Measurements from ENCODE around the gene PSTK. TPM values are rescaled to one million over a fixed set of nuclear protein-coding genes. Genes with fewer than 3 reads are reported as not detected.

Gene PSTK
- total RNA-seq, 1 donor from 2014 or later, result 4.8 TPM

DNA sequence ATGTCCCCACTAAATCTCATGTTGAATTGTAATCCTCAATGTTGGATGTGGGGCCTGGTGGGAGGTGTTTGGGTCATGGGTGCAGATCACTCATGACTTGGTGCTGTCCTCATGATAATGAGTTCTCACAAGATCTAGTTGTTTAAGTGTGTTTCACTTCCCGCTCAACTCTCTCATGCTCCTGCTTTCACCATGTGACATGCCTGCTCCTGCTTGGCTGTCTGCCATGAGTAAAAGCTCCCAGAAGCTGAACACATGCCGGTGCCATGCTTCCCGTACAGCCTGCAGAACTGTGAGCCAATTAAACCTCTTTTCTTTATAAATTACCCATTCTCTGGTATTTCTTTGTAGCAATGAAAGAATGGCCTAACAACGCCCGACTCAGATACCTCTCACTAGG, 6.2 kb upstream of the PSTK start:
- intact Hi-C loops (cut with micrococcal nuclease), result no loop called here
- H3K27me3 Mint-ChIP-seq, result peaks cover 19% of the 10 kb centered on the region

DNA sequence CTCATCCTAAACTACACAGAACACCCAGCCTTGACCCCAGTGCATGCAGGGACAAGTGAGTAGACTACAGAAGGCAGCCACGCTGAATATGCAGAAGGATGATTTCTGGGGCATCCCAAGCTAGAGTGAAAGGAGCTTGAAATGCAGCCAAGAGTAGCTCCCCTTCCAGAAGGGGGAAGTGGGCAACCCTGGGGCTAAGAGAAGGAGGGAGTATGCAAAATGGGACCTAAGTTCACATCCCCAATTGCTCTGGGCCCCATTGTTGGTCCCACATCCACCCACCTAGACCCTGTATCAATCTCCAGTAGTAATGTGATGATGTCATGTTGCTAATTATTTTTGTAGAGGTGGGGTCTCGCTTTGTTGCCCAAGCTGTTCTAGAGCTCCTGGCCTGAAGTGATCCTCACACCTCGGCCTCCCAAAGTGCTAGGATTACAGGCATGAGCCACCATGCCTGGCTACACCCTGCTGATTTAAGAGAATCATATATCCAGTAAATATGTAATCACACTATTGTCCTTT, 5.6 kb upstream of the PSTK start:
- Mint-ChIP-seq H3K36me3 (ENCODE audit: low read depth) (no peaks in the 10 kb centered on the region), H3K4me3 (no peak overlapping the region), H3K27ac (no peak overlapping the region), H3K27me3 (peaks cover 19% of the 10 kb centered on the region), H3K9me3 (no peaks in the 10 kb centered on the region), H3K4me1 (no peaks in the 10 kb centered on the region)
- no peak for DNase-seq
- intact Hi-C loops (cut with micrococcal nuclease), result no loop called here

More for the DNA sequence above, 6.2 kb upstream of the PSTK start:
- Mint-ChIP-seq H3K4me1 (no peaks in the 10 kb centered on the region), H3K27ac (no peak overlapping the region), H3K4me3 (no peak overlapping the region), H3K9me3 (no peaks in the 10 kb centered on the region), H3K36me3 (ENCODE audit: low read depth) (no peaks in the 10 kb centered on the region)
- DNase-seq, result no peak

GRCh38 chr10:122981066-122981464, 864 bp downstream of the PSTK start:
- peak; percentile 58 for DNase-seq
- Mint-ChIP-seq H3K4me3 (peak overlapping the region; percentile 91), H3K36me3 (ENCODE audit: low read depth) (peaks cover 2% of the 10 kb centered on the region), H3K27ac (peak overlapping the region; percentile 98), H3K27me3 (peaks cover 7% of the 10 kb centered on the region), H3K9me3 (no peaks in the 10 kb centered on the region), H3K4me1 (peaks cover 16% of the 10 kb centered on the region)
- intact Hi-C loops (cut with micrococcal nuclease), result no loop called here

- intact Hi-C loops (cut with micrococcal nuclease), result no loop called here
- DNase-seq, result no peak
- Mint-ChIP-seq H3K27me3 (no peaks in the 10 kb centered on the region), H3K4me3 (no peak overlapping the region), H3K4me1 (peaks cover 16% of the 10 kb centered on the region), H3K9me3 (no peaks in the 10 kb centered on the region), H3K27ac (no peak overlapping the region), H3K36me3 (ENCODE audit: low read depth) (peaks cover 2% of the 10 kb centered on the region)
Observed at GRCh38 chr10:122983898-122984297, 3.7 kb downstream of the PSTK start.

- H3K4me3 Mint-ChIP-seq, result no peak overlapping the region
- peaks cover 2% of the 10 kb centered on the region for H3K36me3 Mint-ChIP-seq (ENCODE audit: low read depth)
- H3K4me1 Mint-ChIP-seq, result peaks cover 15% of the 10 kb centered on the region
- H3K27ac Mint-ChIP-seq, result no peak overlapping the region
- intact Hi-C loops (cut with micrococcal nuclease), result no loop called here
- H3K9me3 Mint-ChIP-seq, result no peaks in the 10 kb centered on the region
- no peaks in the 10 kb centered on the region for H3K27me3 Mint-ChIP-seq
- no peak for DNase-seq
Observed at GRCh38 chr10:122984708-122985107, 4.5 kb downstream of the PSTK start.

GRCh38 chr10:122986335-122986734, 6.1 kb downstream of the PSTK start:
- no peak overlapping the region for H3K4me3 Mint-ChIP-seq
- no peak overlapping the region for H3K27ac Mint-ChIP-seq
- peaks cover 2% of the 10 kb centered on the region for H3K4me1 Mint-ChIP-seq
- intact Hi-C loops (cut with micrococcal nuclease), result no loop called here
- no peaks in the 10 kb centered on the region for H3K27me3 Mint-ChIP-seq
- H3K9me3 Mint-ChIP-seq, result no peaks in the 10 kb centered on the region
- DNase-seq, result no peak
- peaks cover 4% of the 10 kb centered on the region for H3K36me3 Mint-ChIP-seq (ENCODE audit: low read depth)

GRCh38 chr10:122988501-122988900, 8.3 kb downstream of the PSTK start:
- no peaks in the 10 kb centered on the region for H3K27me3 Mint-ChIP-seq
- H3K4me1 Mint-ChIP-seq, result no peaks in the 10 kb centered on the region
- intact Hi-C loops (cut with micrococcal nuclease), result no loop called here

GRCh38 chr10:122990278-122990677, 10.1 kb downstream of the PSTK start:
- no peaks in the 10 kb centered on the region for H3K9me3 Mint-ChIP-seq
- H3K4me3 Mint-ChIP-seq, result no peak overlapping the region
- H3K27me3 Mint-ChIP-seq, result no peaks in the 10 kb centered on the region
- peaks cover 19% of the 10 kb centered on the region for H3K36me3 Mint-ChIP-seq (ENCODE audit: low read depth)
- no peak overlapping the region for H3K27ac Mint-ChIP-seq
- intact Hi-C loops (cut with micrococcal nuclease), result no loop called here
- DNase-seq, result no peak
- no peaks in the 10 kb centered on the region for H3K4me1 Mint-ChIP-seq

More at GRCh38 chr10:122988501-122988900, 8.3 kb downstream of the PSTK start:
- Mint-ChIP-seq H3K9me3 (no peaks in the 10 kb centered on the region), H3K4me3 (no peak overlapping the region), H3K36me3 (ENCODE audit: low read depth) (peaks cover 10% of the 10 kb centered on the region), H3K27ac (no peak overlapping the region)
- DNase-seq, result no peak

DNA sequence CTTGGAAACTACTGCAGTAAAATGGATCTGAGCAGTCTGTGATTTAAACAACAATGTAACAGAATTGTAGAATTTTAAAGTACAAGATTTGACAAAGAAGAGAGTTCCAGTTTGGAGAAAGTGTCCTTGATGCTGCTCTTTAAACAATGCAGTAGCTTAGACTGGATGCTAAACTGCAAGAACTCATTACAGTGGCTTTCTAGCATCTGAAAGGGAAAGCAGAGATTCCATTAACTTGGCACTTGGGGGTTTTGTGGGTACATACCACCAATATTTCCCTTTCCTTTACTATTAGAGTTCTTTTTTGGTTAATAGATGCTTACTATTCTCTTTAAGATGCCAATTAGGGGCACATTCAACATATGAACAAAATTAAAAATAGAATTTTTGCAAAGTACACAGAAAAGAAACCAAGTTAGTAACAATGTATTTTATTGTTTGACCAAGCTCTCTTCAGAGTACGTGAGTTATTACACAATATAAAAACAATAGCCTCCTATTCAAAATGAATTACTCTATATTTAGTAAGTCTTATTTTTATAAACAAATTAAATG, 11.9 kb downstream of the PSTK start:
- Mint-ChIP-seq H3K27me3 (no peaks in the 10 kb centered on the region), H3K36me3 (ENCODE audit: low read depth) (peaks cover 27% of the 10 kb centered on the region), H3K27ac (no peak overlapping the region), H3K4me3 (no peak overlapping the region), H3K9me3 (no peaks in the 10 kb centered on the region), H3K4me1 (no peaks in the 10 kb centered on the region)
- intact Hi-C loops (cut with micrococcal nuclease), result no loop called here
- no peak for DNase-seq

- H3K9me3 Mint-ChIP-seq, result no peaks in the 10 kb centered on the region
- no peaks in the 10 kb centered on the region for H3K27me3 Mint-ChIP-seq
- peaks cover 33% of the 10 kb centered on the region for H3K36me3 Mint-ChIP-seq (ENCODE audit: low read depth)
- no peaks in the 10 kb centered on the region for H3K4me1 Mint-ChIP-seq
- no peak for DNase-seq
- H3K27ac Mint-ChIP-seq, result no peak overlapping the region
- H3K4me3 Mint-ChIP-seq, result no peak overlapping the region
- intact Hi-C loops (cut with micrococcal nuclease), result no loop called here
Observed at GRCh38 chr10:122993797-122994336, 13.7 kb downstream of the PSTK start.

GRCh38 chr10:122995936-122996335, 15.7 kb downstream of the PSTK start:
- peaks cover 34% of the 10 kb centered on the region for H3K36me3 Mint-ChIP-seq (ENCODE audit: low read depth)
- no peak overlapping the region for H3K4me3 Mint-ChIP-seq
- intact Hi-C loops (cut with micrococcal nuclease), result no loop called here
- H3K4me1 Mint-ChIP-seq, result peaks cover 9% of the 10 kb centered on the region
- no peak overlapping the region for H3K27ac Mint-ChIP-seq
- H3K9me3 Mint-ChIP-seq, result no peaks in the 10 kb centered on the region
- H3K27me3 Mint-ChIP-seq, result no peaks in the 10 kb centered on the region
- DNase-seq, result no peak

- no peak for DNase-seq
- no peak overlapping the region for H3K27ac Mint-ChIP-seq
- H3K27me3 Mint-ChIP-seq, result no peaks in the 10 kb centered on the region
- no peak overlapping the region for H3K4me3 Mint-ChIP-seq
- peaks cover 9% of the 10 kb centered on the region for H3K4me1 Mint-ChIP-seq
- no peaks in the 10 kb centered on the region for H3K9me3 Mint-ChIP-seq
- H3K36me3 Mint-ChIP-seq (ENCODE audit: low read depth), result peaks cover 37% of the 10 kb centered on the region
- intact Hi-C loops (cut with micrococcal nuclease), result no loop called here
Observed at GRCh38 chr10:122997864-122998263, 17.7 kb downstream of the PSTK start.

- no peak overlapping the region for H3K4me3 Mint-ChIP-seq
- peaks cover 34% of the 10 kb centered on the region for H3K36me3 Mint-ChIP-seq (ENCODE audit: low read depth)
- intact Hi-C loops (cut with micrococcal nuclease), result no loop called here
Observed at GRCh38 chr10:122998360-122998917, 18.2 kb downstream of the PSTK start.

DNA sequence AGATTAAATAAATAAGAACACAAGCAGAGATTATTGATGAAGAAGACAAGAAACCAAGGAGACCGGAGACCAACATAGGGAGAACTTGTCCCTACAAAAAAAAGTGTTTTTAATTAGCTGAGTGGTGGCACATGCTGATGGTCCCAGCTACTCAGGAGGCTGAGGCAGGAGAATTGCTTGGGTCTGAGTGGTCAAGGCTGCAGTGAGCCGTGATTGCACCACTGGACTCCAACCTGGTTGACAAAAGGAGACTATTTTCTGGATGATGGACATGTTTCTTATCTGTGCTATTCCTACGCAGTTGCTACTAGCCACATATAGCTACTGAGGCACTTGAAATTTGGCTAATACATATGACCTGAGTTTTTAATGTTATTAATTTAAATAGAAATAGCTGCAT, 18.7 kb downstream of the PSTK start:
- H3K36me3 Mint-ChIP-seq (ENCODE audit: low read depth), result peaks cover 32% of the 10 kb centered on the region
- intact Hi-C loops (cut with micrococcal nuclease), result no loop called here
- no peaks in the 10 kb centered on the region for H3K9me3 Mint-ChIP-seq
- H3K4me3 Mint-ChIP-seq, result no peak overlapping the region
- H3K4me1 Mint-ChIP-seq, result peaks cover 9% of the 10 kb centered on the region
- no peak for DNase-seq
- H3K27ac Mint-ChIP-seq, result no peak overlapping the region
- H3K27me3 Mint-ChIP-seq, result no peaks in the 10 kb centered on the region

More at GRCh38 chr10:122998360-122998917, 18.2 kb downstream of the PSTK start:
- Mint-ChIP-seq H3K4me1 (peaks cover 9% of the 10 kb centered on the region), H3K9me3 (no peaks in the 10 kb centered on the region), H3K27me3 (no peaks in the 10 kb centered on the region), H3K27ac (no peak overlapping the region)
- DNase-seq, result no peak

Measured in activated CD4-positive, alpha-beta T cell treated with anti-CD3 and anti-CD28 coated beads, Interleukin-2, amount 10 ng/mL, durations not matched to agents 24 days and 14 days (primary cell).